Left lung (tissue), 10 donors: ENCODE data around the gene ARFGAP1. TPM values are rescaled to one million over a fixed set of nuclear protein-coding genes. Genes with fewer than 3 reads are reported as not detected.
A peak's percentile ranks its signal among the peaks of the same experiment; 100 is the strongest.

ENCODE experiments used
- ATAC-seq: fragments of 200-7000 bp; cut with Tn5 transposase; one replicate; pipeline ENCODE4 v1.9.1; 2020; ENCODE audit warnings: moderate library complexity
- DNase-seq, 4 donors: peaks; one replicate each; pipeline ENCODE4 v3.0.0-alpha.2; 2013 to 2020
- H3K27ac ChIP-seq, 2 donors: fragments of 200-600 bp; sonication (generic) in 1 of 2; one replicate each; pipeline versions ENCODE4 v1.5.0 to v1.8.0; 2020 to 2021
- H3K27me3 ChIP-seq, 2 donors: fragments of 200-600 bp; sonication (generic) in 1 of 2; one replicate each; pipeline versions ENCODE4 v1.5.0 to v1.8.0; 2020 to 2021
- H3K36me3 ChIP-seq, 2 donors: fragments of 200-600 bp; sonication (generic) in 1 of 2; one replicate each; pipeline versions ENCODE4 v1.5.0 to v1.8.0; 2020 to 2021
- H3K4me1 ChIP-seq, 2 donors: fragments of 200-600 bp; one replicate each; pipeline ENCODE4 v1.8.0; 2021
- H3K4me3 ChIP-seq, 2 donors: fragments of 200-600 bp; sonication (generic) in 1 of 2; one replicate each; pipeline versions ENCODE4 v1.5.0 to v1.8.0; 2020 to 2021; ENCODE audit warnings: mild to moderate bottlenecking in 1 of 2
- H3K9me3 ChIP-seq, 2 donors: fragments of 200-600 bp; sonication (generic) in 1 of 2; one replicate each; pipeline versions ENCODE4 v1.5.0 to v1.8.0; 2020 to 2021
- intact Hi-C, 2 donors: fragments of 100-400 bp; cut with DNase I; formaldehyde crosslinking; loops; one replicate each; pipeline versions ENCODE4 v1.11.2 to v1.14.2; 2022
- polyA plus RNA-seq, 6 donors: library from polyadenylated mRNA; unstranded; fragments of 120-200 nt; gene quantifications; one replicate each; pipeline ENCODE4 v1.2.1, GENCODE V29; 2013; ENCODE audit not compliant: insufficient read length in 6 of 6
- total RNA-seq, 2 donors: library from RNA; stranded (reverse); fragmentation: NEBNext Ultra II Directional; extraction: Animal tissue kit (Norgen Biotek cat#: 25700); gene quantifications; one replicate each; pipeline ENCODE4 v1.2.1, GENCODE V29; 2021
- TF ChIP-seq, protein P1 (sequence below), 2 donors: fragments of 200-600 bp; sonication (generic) in 1 of 2; IDR thresholded peaks; one replicate each; pipeline versions ENCODE4 v1.5.0 to v1.8.0; 2021; ENCODE audit warnings: antibody characterized with exemption in 2 of 2
- donor health status: DM: no; HTN: yes; CAD: no.
- donor health status: DM: no; HTN: no; CAD: no.

ARFGAP1 gene
- total and polyA plus RNA-seq, 8 donors, result 53.1 to 87.5 (median 70.2) TPM

DNA sequence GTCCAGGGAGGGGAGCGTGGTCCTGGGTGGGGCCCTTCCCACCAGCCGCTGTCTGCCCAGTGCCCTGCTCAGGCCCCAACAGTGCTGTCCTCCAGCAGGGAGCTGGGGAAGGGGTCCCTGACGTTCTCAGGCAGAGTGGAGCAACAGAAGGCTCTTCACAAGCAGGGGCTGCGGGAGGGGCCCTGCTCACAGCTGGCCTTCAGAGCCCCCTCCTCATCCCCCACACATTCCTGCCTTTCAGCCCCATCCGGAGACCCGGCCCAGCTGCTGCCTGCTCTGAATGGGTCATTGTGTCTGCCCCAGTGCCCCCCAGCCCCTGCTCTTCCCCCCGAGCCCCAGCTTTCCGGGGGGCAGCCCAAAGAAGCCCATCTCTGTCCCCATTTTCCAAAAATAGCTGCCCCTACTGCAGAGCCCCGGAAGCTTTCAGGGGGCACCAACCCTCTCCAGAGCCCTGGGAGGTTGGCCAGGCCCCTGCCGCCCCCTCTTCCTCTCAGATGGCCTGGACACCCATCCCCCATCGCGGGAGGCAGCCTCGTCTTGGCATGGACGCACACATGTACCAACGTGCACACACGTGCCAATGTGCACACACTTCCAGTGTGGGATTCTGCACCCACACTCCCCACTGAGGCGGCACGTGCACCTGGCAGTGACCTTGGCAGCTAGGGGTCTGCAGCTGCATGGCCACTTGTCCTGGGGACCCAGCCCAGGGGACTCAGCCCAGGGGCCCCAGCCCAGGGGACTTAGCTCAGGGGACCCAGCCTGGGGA lies 24.1 kb downstream of the ARFGAP1 start:
- TF ChIP-seq, protein P1, sequence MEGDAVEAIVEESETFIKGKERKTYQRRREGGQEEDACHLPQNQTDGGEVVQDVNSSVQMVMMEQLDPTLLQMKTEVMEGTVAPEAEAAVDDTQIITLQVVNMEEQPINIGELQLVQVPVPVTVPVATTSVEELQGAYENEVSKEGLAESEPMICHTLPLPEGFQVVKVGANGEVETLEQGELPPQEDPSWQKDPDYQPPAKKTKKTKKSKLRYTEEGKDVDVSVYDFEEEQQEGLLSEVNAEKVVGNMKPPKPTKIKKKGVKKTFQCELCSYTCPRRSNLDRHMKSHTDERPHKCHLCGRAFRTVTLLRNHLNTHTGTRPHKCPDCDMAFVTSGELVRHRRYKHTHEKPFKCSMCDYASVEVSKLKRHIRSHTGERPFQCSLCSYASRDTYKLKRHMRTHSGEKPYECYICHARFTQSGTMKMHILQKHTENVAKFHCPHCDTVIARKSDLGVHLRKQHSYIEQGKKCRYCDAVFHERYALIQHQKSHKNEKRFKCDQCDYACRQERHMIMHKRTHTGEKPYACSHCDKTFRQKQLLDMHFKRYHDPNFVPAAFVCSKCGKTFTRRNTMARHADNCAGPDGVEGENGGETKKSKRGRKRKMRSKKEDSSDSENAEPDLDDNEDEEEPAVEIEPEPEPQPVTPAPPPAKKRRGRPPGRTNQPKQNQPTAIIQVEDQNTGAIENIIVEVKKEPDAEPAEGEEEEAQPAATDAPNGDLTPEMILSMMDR (IDR thresholded peaks at IDR 0.05), result no peak
- Histone ChIP-seq H3K9me3 (no peaks in the 10 kb centered on the region), H3K27ac (no peak overlapping the region), H3K4me1 (no peaks in the 10 kb centered on the region), H3K36me3 (no peaks in the 10 kb centered on the region), H3K4me3 (no peak overlapping the region), H3K27me3 (peaks cover 20 to 95% of the 10 kb centered on the region in 2 donors)
- intact Hi-C loops, result no loop called here
- ATAC-seq (no peak), DNase-seq (peak in 1 of 4 donors; percentile 69)

DNA sequence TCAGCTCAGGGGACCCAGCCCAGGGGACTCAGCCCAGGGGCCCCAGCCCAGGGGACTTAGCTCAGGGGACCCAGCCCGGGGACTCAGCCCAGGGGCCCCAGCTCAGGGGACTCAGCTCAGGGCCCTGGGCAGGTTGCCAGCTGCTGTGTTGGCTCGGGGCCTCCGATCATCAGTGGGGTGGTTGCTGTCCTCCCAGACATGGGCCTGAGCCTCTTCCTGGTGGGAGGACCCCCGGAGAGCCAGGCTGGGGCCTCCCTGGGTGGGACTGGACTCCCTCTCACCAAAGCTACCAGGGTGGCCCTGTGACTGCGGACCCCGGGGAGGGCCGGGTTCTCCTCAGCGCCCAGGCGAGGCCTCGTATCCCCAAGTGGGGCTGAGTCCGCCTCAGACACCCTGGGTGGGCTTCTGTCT lies 24.8 kb downstream of the ARFGAP1 start:
- Histone ChIP-seq H3K36me3 (no peaks in the 10 kb centered on the region), H3K9me3 (peaks cover 0 to 3% of the 10 kb centered on the region in 2 donors), H3K4me1 (no peaks in the 10 kb centered on the region), H3K4me3 (no peak overlapping the region), H3K27ac (no peak overlapping the region), H3K27me3 (peaks cover 20 to 89% of the 10 kb centered on the region in 2 donors)
- intact Hi-C loops, result no loop called here
- no peak for ATAC-seq
- TF ChIP-seq, protein P1 (IDR thresholded peaks at IDR 0.05), result no peak
- DNase-seq, result peak in 1 of 4 donors; percentile 67

DNA sequence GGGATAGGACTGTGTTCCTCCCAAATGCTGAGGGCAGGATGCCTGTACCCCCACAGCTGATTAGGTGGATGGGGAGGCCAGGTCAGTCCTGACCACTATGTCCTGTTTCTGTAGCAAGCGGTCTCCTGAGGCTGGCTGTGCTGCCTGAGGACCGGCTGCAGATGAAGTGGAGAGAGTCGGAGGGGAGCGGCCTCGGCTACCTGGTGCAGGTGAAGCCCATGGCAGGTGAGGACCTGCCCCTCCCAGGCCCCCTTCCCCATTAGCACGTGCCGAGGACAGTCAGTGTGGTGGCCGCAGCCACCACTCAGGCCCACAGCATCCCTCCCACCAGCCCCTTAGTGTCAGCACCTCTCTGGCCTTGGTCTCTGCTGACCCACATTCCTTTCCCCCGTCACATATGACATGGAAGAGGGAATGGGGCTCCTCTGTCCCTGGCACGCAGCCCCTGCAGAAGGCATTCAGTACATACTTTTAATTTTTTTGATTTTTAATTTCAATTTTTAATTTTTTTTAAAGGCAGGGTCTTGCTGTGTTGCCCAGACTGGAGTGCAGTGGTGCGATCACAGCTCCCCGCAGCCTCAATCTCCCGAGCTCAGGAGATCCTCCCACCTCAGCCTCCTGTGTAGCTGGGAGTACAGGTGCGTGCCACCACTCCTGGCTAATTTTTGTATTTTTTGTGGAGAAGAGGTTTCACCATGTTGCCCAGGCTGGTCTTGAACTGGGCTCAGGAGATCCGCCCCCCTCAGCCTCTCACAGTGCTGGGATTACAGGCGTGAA lies 25.4 kb downstream of the ARFGAP1 start:
- DNase-seq (peak in 1 of 4 donors; percentile 40), ATAC-seq (no peak)
- TF ChIP-seq, protein P1 (IDR thresholded peaks at IDR 0.05), result no peak

DNA sequence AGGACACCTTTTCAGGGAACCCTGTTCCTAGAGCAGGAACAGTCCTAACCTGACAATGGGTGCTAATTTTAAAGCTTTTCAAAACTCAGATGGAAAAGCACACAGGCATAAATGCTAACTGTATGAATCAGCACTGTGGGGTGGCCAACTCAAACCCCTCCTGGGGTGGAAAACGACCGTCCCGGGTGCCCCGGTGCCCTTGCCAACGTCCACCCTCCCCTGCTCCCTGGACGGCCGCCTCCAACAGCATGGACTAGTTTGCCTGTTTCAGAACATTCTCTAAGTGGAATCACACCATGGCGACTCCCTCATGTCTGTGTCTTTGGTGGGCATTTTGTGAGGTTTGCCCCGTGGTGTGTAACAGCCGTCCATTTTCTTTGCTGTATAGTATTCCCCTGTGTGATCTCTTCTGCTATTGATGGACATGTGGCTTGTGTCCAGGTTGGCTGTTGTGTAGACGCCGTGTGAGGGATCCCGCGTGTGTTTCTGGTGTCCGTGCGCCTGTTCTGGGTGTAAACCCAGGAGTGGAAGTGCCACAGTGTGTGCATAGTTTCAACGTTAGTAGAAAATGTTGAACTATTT lies 26.2 kb downstream of the ARFGAP1 start:
- no peak overlapping the region for H3K4me3 ChIP-seq
- TF ChIP-seq, protein P1 (IDR thresholded peaks at IDR 0.05), result no peak
- H3K36me3 ChIP-seq, result no peaks in the 10 kb centered on the region
- no peaks in the 10 kb centered on the region for H3K4me1 ChIP-seq
- ATAC-seq, result no peak
- peaks cover 20 to 74% of the 10 kb centered on the region in 2 donors for H3K27me3 ChIP-seq
- peaks cover 0 to 3% of the 10 kb centered on the region in 2 donors for H3K9me3 ChIP-seq
- no peak overlapping the region for H3K27ac ChIP-seq
- DNase-seq, result peak in 1 of 4 donors; percentile 61
- intact Hi-C loops, result no loop called here

More for the DNA sequence above, 25.4 kb downstream of the ARFGAP1 start:
- H3K36me3 ChIP-seq, result no peaks in the 10 kb centered on the region
- H3K27me3 ChIP-seq, result peaks cover 20 to 83% of the 10 kb centered on the region in 2 donors
- intact Hi-C loops, result no loop called here
- no peaks in the 10 kb centered on the region for H3K4me1 ChIP-seq
- no peak overlapping the region for H3K4me3 ChIP-seq
- H3K27ac ChIP-seq, result no peak overlapping the region
- H3K9me3 ChIP-seq, result peaks cover 0 to 3% of the 10 kb centered on the region in 2 donors

DNA sequence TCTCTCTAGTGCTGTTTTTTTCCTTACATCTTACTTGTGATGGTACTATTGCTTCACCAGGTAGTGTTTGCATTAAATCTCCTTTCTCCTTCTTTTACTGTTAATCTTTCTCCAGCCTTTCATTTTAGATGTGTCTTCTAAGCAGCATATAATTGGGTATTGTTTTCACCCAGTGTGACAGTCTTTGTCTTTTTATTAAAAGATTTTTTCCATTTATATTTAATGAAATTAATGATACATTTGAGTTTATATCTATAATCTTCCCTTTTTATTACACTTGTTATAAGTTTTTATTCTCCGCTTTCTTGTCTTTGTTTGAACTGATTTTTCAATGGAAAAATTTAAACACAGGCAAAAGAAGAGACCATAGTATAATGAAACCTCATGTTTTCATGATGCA lies 29.1 kb downstream of the ARFGAP1 start:
- no peak overlapping the region for H3K27ac ChIP-seq
- H3K4me1 ChIP-seq, result no peaks in the 10 kb centered on the region
- H3K27me3 ChIP-seq, result peaks cover 4 to 65% of the 10 kb centered on the region in 2 donors
- peaks cover 0 to 3% of the 10 kb centered on the region in 2 donors for H3K9me3 ChIP-seq
- intact Hi-C loops, result no loop called here
- no peaks in the 10 kb centered on the region for H3K36me3 ChIP-seq
- no peak for ATAC-seq
- TF ChIP-seq, protein P1 (IDR thresholded peaks at IDR 0.05), result no peak
- DNase-seq, result no peak
- H3K4me3 ChIP-seq, result no peak overlapping the region
